Cardiac muscle cell (in vitro differentiated cells and primary cell): ENCODE measurements around the gene LMO1. TPM values are rescaled to one million over a fixed set of nuclear protein-coding genes. Genes with fewer than 3 reads are reported as not detected.

Experiments
- DNase-seq, 2 donors: peaks; one replicate each; pipeline versions ENCODE4 v3.0.0 to v3.0.0-alpha.2; 2010 to 2017; ENCODE audit warnings: low read depth in 1 of 2, low spot score in 1 of 2
- H3K27ac ChIP-seq: fragments of 200-600 bp; sonication (generic); 2 replicates; pipeline ENCODE4 v1.5.1; 2016
- H3K27me3 ChIP-seq: fragments of 200-600 bp; sonication (generic); 2 replicates; pipeline ENCODE4 v1.6.0; 2016; ENCODE audit warnings: control low read depth
- H3K36me3 ChIP-seq: fragments of 200-600 bp; sonication (generic); 2 replicates; pipeline ENCODE4 v1.5.1; 2016; ENCODE audit warnings: control low read depth
- H3K4me1 ChIP-seq: fragments of 200-600 bp; sonication (generic); 2 replicates; pipeline ENCODE4 v1.8.1; 2017; ENCODE audit warnings: low read depth, mild to moderate bottlenecking, mixed run types
- H3K4me3 ChIP-seq: fragments of 200-600 bp; sonication (generic); 2 replicates; pipeline ENCODE4 v1.5.1; 2016; ENCODE audit warnings: mild to moderate bottlenecking
- H3K9me3 ChIP-seq: fragments of 200-600 bp; sonication (generic); 2 replicates; pipeline ENCODE4 v1.5.1; 2017; ENCODE audit warnings: low read depth, mild to moderate bottlenecking, control low read depth
- CTCF ChIP-seq: IDR thresholded peaks from 2 replicates; pipeline ENCODE4 v1.5.1; 2012; ENCODE audit warnings: low read depth, mild to moderate bottlenecking, low read length
- polyA plus RNA-seq: library from polyadenylated mRNA; unstranded; fragments of >200 nt; fragmentation: Nextera tagmentation; extraction: Ambion mirVana; gene quantifications from 2 replicates; pipeline ENCODE4 v1.2.1, GENCODE V29; 2016
- total RNA-seq: library from RNA; depleted of rRNA; stranded (reverse); fragments of >200 nt; gene quantifications from 2 replicates; pipeline ENCODE4 v1.2.3, GENCODE V29; 2016

The LMO1 gene
- total and polyA plus RNA-seq, 2 experiments from 2014 or later: 0.45 to 3.6 TPM

- Histone ChIP-seq H3K4me1 (peaks cover 8% of the 10 kb centered on the region), H3K9me3 (no peaks in the 10 kb centered on the region), H3K4me3 (no peak overlapping the region), H3K27me3 (peaks cover 27% of the 10 kb centered on the region), H3K36me3 (no peaks in the 10 kb centered on the region), H3K27ac (no peak overlapping the region)
- no peak for TF ChIP-seq CTCF
- DNase-seq: peak in 1 of 2 donors; percentile 59
Measured at GRCh38 chr11:8258784-8259183, 4.9 kb downstream of the LMO1 start.

- Histone ChIP-seq H3K27me3 (peaks cover 27% of the 10 kb centered on the region), H3K4me3 (no peak overlapping the region), H3K36me3 (no peaks in the 10 kb centered on the region), H3K4me1 (peaks cover 8% of the 10 kb centered on the region), H3K27ac (no peak overlapping the region), H3K9me3 (no peaks in the 10 kb centered on the region)
- DNase-seq: peak in 1 of 2 donors; percentile 4
- no peak for TF ChIP-seq CTCF
Measured at GRCh38 chr11:8258289-8258688, 5.4 kb downstream of the LMO1 start.

GRCh38 chr11:8257003-8257664 is 6.5 kb downstream of the LMO1 start:
- Histone ChIP-seq H3K9me3 (no peaks in the 10 kb centered on the region), H3K27ac (no peak overlapping the region)
- no peak for DNase-seq

GRCh38 chr11:8256271-8257002 is 7.2 kb downstream of the LMO1 start:
- Histone ChIP-seq H3K4me1 (peaks cover 8% of the 10 kb centered on the region), H3K27me3 (peaks cover 16% of the 10 kb centered on the region), H3K27ac (no peak overlapping the region), H3K9me3 (no peaks in the 10 kb centered on the region), H3K4me3 (no peak overlapping the region), H3K36me3 (no peaks in the 10 kb centered on the region)
- no peak for TF ChIP-seq CTCF
- DNase-seq: no peak

More at GRCh38 chr11:8257003-8257664, 6.5 kb downstream of the LMO1 start:
- no peak for TF ChIP-seq CTCF
- H3K4me3 ChIP-seq: no peak overlapping the region
- peaks cover 23% of the 10 kb centered on the region for H3K27me3 ChIP-seq
- H3K4me1 ChIP-seq: peaks cover 8% of the 10 kb centered on the region
- H3K36me3 ChIP-seq: no peaks in the 10 kb centered on the region

- no peak for DNase-seq
- no peak for TF ChIP-seq CTCF
- no peaks in the 10 kb centered on the region for H3K9me3 ChIP-seq
Measured at GRCh38 chr11:8253566-8253965, 10.1 kb downstream of the LMO1 start.

More at GRCh38 chr11:8253566-8253965, 10.1 kb downstream of the LMO1 start:
- no peaks in the 10 kb centered on the region for H3K36me3 ChIP-seq
- no peak overlapping the region for H3K27ac ChIP-seq
- H3K4me3 ChIP-seq: no peak overlapping the region
- H3K27me3 ChIP-seq: no peaks in the 10 kb centered on the region
- H3K4me1 ChIP-seq: peaks cover 4% of the 10 kb centered on the region
